ENCODE data around the gene LRRC75A. TPM values are rescaled to one million over a fixed set of nuclear protein-coding genes. Genes with fewer than 3 reads are reported as not detected.
"Not testable (repeated sequence)": the region's sequence is repeated elsewhere in the genome, so short reads cannot be mapped to it uniquely, and the experiment has no call there.

LRRC75A gene
- total RNA-seq (2014; rRNA removed; shearing (Covaris generic)), result 0.24 and 0.86 TPM in 2 replicates

GRCh38 chr17:16491703-16492612, at the start of gene LRRC75A:
Gene LRRC75A (minus strand): TSS chr17:16492193. CDS start chr17:16491990, 203 bp downstream.
- in situ Hi-C loops (cut with HindIII; ENCODE audit: low sequenced_read_pairs), result no loop called here
- DNase-seq (ENCODE audit: low spot score), result no peak

GRCh38 chr17:16537130-16537458, 45.1 kb upstream of the LRRC75A start:
- no peak for DNase-seq (ENCODE audit: low spot score)
- in situ Hi-C loops (cut with HindIII; ENCODE audit: low sequenced_read_pairs), result no loop called here

- no peak for DNase-seq (ENCODE audit: low spot score)
- in situ Hi-C loops (cut with HindIII; ENCODE audit: low sequenced_read_pairs), result no loop called here
Observed at GRCh38 chr17:16534236-16534635, 42.2 kb upstream of the LRRC75A start.

- in situ Hi-C loops (cut with HindIII; ENCODE audit: low sequenced_read_pairs), result no loop called here
- DNase-seq (ENCODE audit: low spot score), result no peak
Observed at GRCh38 chr17:16529906-16530305, 37.9 kb upstream of the LRRC75A start.

GRCh38 chr17:16527298-16527697, 35.3 kb upstream of the LRRC75A start:
- in situ Hi-C loops (cut with HindIII; ENCODE audit: low sequenced_read_pairs), result no loop called here

GRCh38 chr17:16525556-16525955, 33.6 kb upstream of the LRRC75A start:
- DNase-seq (ENCODE audit: low spot score); in situ Hi-C loops (cut with HindIII; ENCODE audit: low sequenced_read_pairs): not testable (repeated sequence)

More at GRCh38 chr17:16527298-16527697, 35.3 kb upstream of the LRRC75A start:
- no peak for DNase-seq (ENCODE audit: low spot score)

GRCh38 chr17:16521070-16521727, 29.2 kb upstream of the LRRC75A start:
- in situ Hi-C loops (cut with HindIII; ENCODE audit: low sequenced_read_pairs), result no loop called here
- peak; percentile 79 for DNase-seq (ENCODE audit: low spot score)

- in situ Hi-C loops (cut with HindIII; ENCODE audit: low sequenced_read_pairs), result no loop called here
- DNase-seq (ENCODE audit: low spot score), result no peak
Observed at GRCh38 chr17:16519021-16519420, 27.0 kb upstream of the LRRC75A start.

- DNase-seq (ENCODE audit: low spot score), result no peak
- in situ Hi-C loops (cut with HindIII; ENCODE audit: low sequenced_read_pairs), result no loop called here
Observed at GRCh38 chr17:16517477-16517876, 25.5 kb upstream of the LRRC75A start.

GRCh38 chr17:16516594-16517051, 24.6 kb upstream of the LRRC75A start:
- DNase-seq (ENCODE audit: low spot score), result peak; percentile 30
- in situ Hi-C loops (cut with HindIII; ENCODE audit: low sequenced_read_pairs), result no loop called here

- no peak for DNase-seq (ENCODE audit: low spot score)
- in situ Hi-C loops (cut with HindIII; ENCODE audit: low sequenced_read_pairs), result no loop called here
Observed at GRCh38 chr17:16515933-16516332, 23.9 kb upstream of the LRRC75A start.

GRCh38 chr17:16513873-16514272, 21.9 kb upstream of the LRRC75A start:
- in situ Hi-C loops (cut with HindIII; ENCODE audit: low sequenced_read_pairs), result no loop called here
- no peak for DNase-seq (ENCODE audit: low spot score)

- no peak for DNase-seq (ENCODE audit: low spot score)
Observed at GRCh38 chr17:16512011-16512410, 20.0 kb upstream of the LRRC75A start.

GRCh38 chr17:16511593-16511992, 19.6 kb upstream of the LRRC75A start:
- in situ Hi-C loops (cut with HindIII; ENCODE audit: low sequenced_read_pairs), result no loop called here
- no peak for DNase-seq (ENCODE audit: low spot score)

More at GRCh38 chr17:16512011-16512410, 20.0 kb upstream of the LRRC75A start:
- in situ Hi-C loops (cut with HindIII; ENCODE audit: low sequenced_read_pairs), result no loop called here

GRCh38 chr17:16507918-16508533, 16.0 kb upstream of the LRRC75A start:
- in situ Hi-C loops (cut with HindIII; ENCODE audit: low sequenced_read_pairs), result no loop called here

GRCh38 chr17:16506188-16506587, 14.2 kb upstream of the LRRC75A start:
- no peak for DNase-seq (ENCODE audit: low spot score)
- in situ Hi-C loops (cut with HindIII; ENCODE audit: low sequenced_read_pairs), result no loop called here

More at GRCh38 chr17:16507918-16508533, 16.0 kb upstream of the LRRC75A start:
- DNase-seq (ENCODE audit: low spot score), result no peak

- in situ Hi-C loops (cut with HindIII; ENCODE audit: low sequenced_read_pairs), result no loop called here
Observed at GRCh38 chr17:16504984-16505383, 13.0 kb upstream of the LRRC75A start.

GRCh38 chr17:16496820-16497489, 5.0 kb upstream of the LRRC75A start:
- in situ Hi-C loops (cut with HindIII; ENCODE audit: low sequenced_read_pairs), result no loop called here
- DNase-seq (ENCODE audit: low spot score), result no peak

More at GRCh38 chr17:16504984-16505383, 13.0 kb upstream of the LRRC75A start:
- DNase-seq (ENCODE audit: low spot score), result no peak
